Retinal pigment epithelial cell (primary cell): ENCODE results near the gene ZDHHC11.
"Not testable (repeated sequence)": the region's sequence is repeated elsewhere in the genome, so short reads cannot be mapped to it uniquely, and the experiment has no call there.

Experiments used
- DNase-seq: peaks from one replicate; pipeline ENCODE4 v3.0.0-alpha.2; 2010; ENCODE audit warnings: low read depth
- H3K4me3 ChIP-seq: 2 replicates; pipeline ENCODE4 v1.5.1; 2011; ENCODE audit warnings: mild to moderate bottlenecking, low read length, control low read depth, moderate library complexity
- CTCF ChIP-seq: conservative IDR thresholded peaks from 2 replicates; pipeline ENCODE4 v1.5.1; 2011; ENCODE audit warnings: low read depth, low read length, control low read depth, inconsistent platforms

The ZDHHC11 gene

GRCh38 chr5:843371-843770 is 7.4 kb downstream of the ZDHHC11 start:
- DNase-seq, result not testable (repeated sequence)

GRCh38 chr5:842402-843221 is 8.2 kb downstream of the ZDHHC11 start:
- not testable (repeated sequence) for DNase-seq, H3K4me3 ChIP-seq

More at GRCh38 chr5:843371-843770, 7.4 kb downstream of the ZDHHC11 start:
- not testable (repeated sequence) for H3K4me3 ChIP-seq

- not testable (repeated sequence) for DNase-seq, H3K4me3 ChIP-seq
Measured at GRCh38 chr5:841531-842401, 9.0 kb downstream of the ZDHHC11 start.

GRCh38 chr5:840974-841435 is 9.8 kb downstream of the ZDHHC11 start:
- H3K4me3 ChIP-seq, DNase-seq: not testable (repeated sequence)

- H3K4me3 ChIP-seq, DNase-seq: not testable (repeated sequence)
Measured at GRCh38 chr5:840118-840973, 10.4 kb downstream of the ZDHHC11 start.

- not testable (repeated sequence) for H3K4me3 ChIP-seq, DNase-seq
Measured at GRCh38 chr5:838431-838851, 12.3 kb downstream of the ZDHHC11 start.

- DNase-seq, H3K4me3 ChIP-seq: not testable (repeated sequence)
Measured at GRCh38 chr5:837621-838121, 13.1 kb downstream of the ZDHHC11 start.

GRCh38 chr5:835933-836612 is 14.7 kb downstream of the ZDHHC11 start:
- not testable (repeated sequence) for DNase-seq, H3K4me3 ChIP-seq

- not testable (repeated sequence) for DNase-seq, H3K4me3 ChIP-seq
Measured at GRCh38 chr5:834013-834412, 16.8 kb downstream of the ZDHHC11 start.

GRCh38 chr5:828194-828593 is 22.6 kb downstream of the ZDHHC11 start:
- H3K4me3 ChIP-seq, DNase-seq: not testable (repeated sequence)

GRCh38 chr5:825544-825943 is 25.2 kb downstream of the ZDHHC11 start:
- not testable (repeated sequence) for H3K4me3 ChIP-seq, DNase-seq

GRCh38 chr5:821504-821903 is 29.3 kb downstream of the ZDHHC11 start:
- TF ChIP-seq CTCF, result no peak
- no peak overlapping the region for H3K4me3 ChIP-seq
- no peak for DNase-seq
